Gastroesophageal sphincter (tissue), 4 donors: ENCODE measurements around the gene CLIC4. TPM values are rescaled to one million over a fixed set of nuclear protein-coding genes. Genes with fewer than 3 reads are reported as not detected.

Experiments
- ATAC-seq: fragments of 150-250 bp; one replicate; pipeline ENCODE4 v1.9.1; 2016; ENCODE audit warnings: mild to moderate bottlenecking, moderate library complexity
- H3K27ac ChIP-seq, 4 donors: fragments of 200-600 bp; sonication (generic) in 3 of 4; 1 replicate in 3 of 4; 2 replicates in 1 of 4; pipeline ENCODE4 v1.5.1; 2016 to 2019
- H3K27me3 ChIP-seq: fragments of 200-600 bp; sonication (generic); one replicate; pipeline ENCODE4 v1.5.1; 2019
- H3K36me3 ChIP-seq, 2 donors: fragments of 200-600 bp; sonication (generic); one replicate each; pipeline ENCODE4 v1.5.1; 2019; ENCODE audit warnings: control low read depth in 1 of 2
- H3K4me1 ChIP-seq, 3 donors: fragments of 200-600 bp; sonication (generic); 1 replicate in 2 of 3; 2 replicates in 1 of 3; pipeline ENCODE4 v1.5.1; 2016 to 2019; ENCODE audit warnings: control low read depth in 2 of 3
- H3K4me3 ChIP-seq, 2 donors: fragments of 200-600 bp; sonication (generic); one replicate each; pipeline ENCODE4 v1.5.1; 2019; ENCODE audit warnings: mild to moderate bottlenecking in 1 of 2, moderate library complexity in 1 of 2
- H3K9me3 ChIP-seq, 3 donors: fragments of 200-600 bp; sonication (generic); one replicate each; pipeline ENCODE4 v1.5.1; 2017 to 2019; ENCODE audit warnings: control low read depth in 2 of 3
- EP300 ChIP-seq: sonication (generic); formaldehyde crosslinking; IDR thresholded peaks from one replicate; pipeline ENCODE4 v1.6.1; 2017; ENCODE audit warnings: antibody characterized with exemption, mild to moderate bottlenecking
- POLR2A ChIP-seq, 2 donors: fragments of 450-650 bp; IDR thresholded peaks; one replicate each; pipeline ENCODE4 v1.6.1; 2017; ENCODE audit warnings: antibody characterized with exemption in 2 of 2, mild to moderate bottlenecking in 2 of 2, moderate library complexity in 1 of 2
- POLR2AphosphoS5 ChIP-seq: sonication (generic); formaldehyde crosslinking; IDR thresholded peaks from one replicate; pipeline ENCODE4 v1.6.1; 2017; ENCODE audit warnings: antibody characterized with exemption
- WGBS, 2 donors: methylation state at CpG; one replicate each; pipeline ENCODE4 v1.1.5; 2018; ENCODE audit warnings: low coverage in 1 of 2; 5-methylcytosine and 5-hydroxymethylcytosine counted together
- total RNA-seq, 4 donors: library from RNA; depleted of rRNA; stranded (reverse); fragments of >200 nt; gene quantifications; one replicate each; pipeline ENCODE4 v1.1.0, GENCODE V29; 2016
- TF ChIP-seq, protein P1 (sequence below), 4 experiments: fragments of 200-600 bp in 2 of 4; fragments of 450-650 bp in 2 of 4; sonication (generic) in 1 of 4; IDR thresholded peaks; one replicate each; pipeline ENCODE4 v1.5.1; 2017 to 2019; ENCODE audit warnings: antibody characterized with exemption in 4 of 4, mild to moderate bottlenecking in 2 of 4, moderate library complexity in 2 of 4

CLIC4 gene
- total RNA-seq, 4 donors from 2014 or later = 553 to 721 (median 692) TPM

DNA sequence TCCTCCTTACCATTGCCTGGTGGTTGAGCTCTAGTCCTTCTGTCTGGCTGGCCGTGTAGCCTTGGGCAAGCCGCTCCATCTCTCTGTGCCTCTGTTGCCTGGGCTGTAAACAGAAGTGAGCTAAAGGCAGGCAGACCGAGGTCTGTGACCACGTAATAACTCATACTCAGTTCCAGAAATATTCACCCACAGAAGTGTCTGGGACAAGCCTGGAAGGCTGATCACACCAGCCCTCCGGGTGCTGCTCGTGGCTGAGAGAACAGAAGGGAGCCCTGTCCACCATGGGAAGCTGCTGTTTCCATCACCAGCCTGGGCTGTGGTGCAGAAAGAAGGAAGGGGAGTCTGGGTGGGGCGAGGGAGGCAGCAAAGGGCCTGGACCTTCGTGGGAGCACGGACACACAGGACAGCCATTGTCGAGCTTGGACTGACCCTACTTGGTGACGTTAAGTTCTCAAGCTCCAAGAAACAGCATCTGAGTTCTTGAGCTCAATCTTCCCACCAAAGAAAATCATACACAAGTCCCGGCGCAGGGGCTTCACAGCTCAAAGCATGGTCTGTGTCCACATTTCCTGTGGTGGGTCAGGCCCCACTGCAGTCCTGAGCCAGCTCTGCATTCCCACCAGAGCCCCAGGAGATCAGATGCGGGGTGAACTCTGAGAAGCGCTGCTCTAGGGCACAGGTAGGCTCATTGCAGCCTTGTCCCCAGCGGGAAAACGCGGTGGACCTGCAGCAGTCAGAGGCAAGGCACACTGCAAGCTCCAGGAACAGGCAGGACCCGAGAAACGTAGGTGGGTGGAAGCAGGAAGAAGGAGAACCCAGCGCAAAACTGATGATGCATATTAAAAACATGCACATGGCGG is 123.0 kb downstream of the CLIC4 start:
- Histone ChIP-seq H3K4me3 (no peak overlapping the region), H3K9me3 (no peaks in the 10 kb centered on the region), H3K27me3 (peaks cover 67% of the 10 kb centered on the region), H3K27ac (no peak overlapping the region), H3K36me3 (no peaks in the 10 kb centered on the region), H3K4me1 (no peaks in the 10 kb centered on the region)
- 87% methylated on average over 9 of the region's 22 CpGs; no CpG with 5 or more reads in 1 of the 2 donors for WGBS, 2 donors
- TF ChIP-seq POLR2A (IDR thresholded peaks at IDR 0.05) (no peak), EP300 (no peak), POLR2AphosphoS5 (no peak)
- TF ChIP-seq, protein P1, sequence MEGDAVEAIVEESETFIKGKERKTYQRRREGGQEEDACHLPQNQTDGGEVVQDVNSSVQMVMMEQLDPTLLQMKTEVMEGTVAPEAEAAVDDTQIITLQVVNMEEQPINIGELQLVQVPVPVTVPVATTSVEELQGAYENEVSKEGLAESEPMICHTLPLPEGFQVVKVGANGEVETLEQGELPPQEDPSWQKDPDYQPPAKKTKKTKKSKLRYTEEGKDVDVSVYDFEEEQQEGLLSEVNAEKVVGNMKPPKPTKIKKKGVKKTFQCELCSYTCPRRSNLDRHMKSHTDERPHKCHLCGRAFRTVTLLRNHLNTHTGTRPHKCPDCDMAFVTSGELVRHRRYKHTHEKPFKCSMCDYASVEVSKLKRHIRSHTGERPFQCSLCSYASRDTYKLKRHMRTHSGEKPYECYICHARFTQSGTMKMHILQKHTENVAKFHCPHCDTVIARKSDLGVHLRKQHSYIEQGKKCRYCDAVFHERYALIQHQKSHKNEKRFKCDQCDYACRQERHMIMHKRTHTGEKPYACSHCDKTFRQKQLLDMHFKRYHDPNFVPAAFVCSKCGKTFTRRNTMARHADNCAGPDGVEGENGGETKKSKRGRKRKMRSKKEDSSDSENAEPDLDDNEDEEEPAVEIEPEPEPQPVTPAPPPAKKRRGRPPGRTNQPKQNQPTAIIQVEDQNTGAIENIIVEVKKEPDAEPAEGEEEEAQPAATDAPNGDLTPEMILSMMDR (IDR thresholded peaks at IDR 0.05) = no peak
- ATAC-seq = no peak

DNA sequence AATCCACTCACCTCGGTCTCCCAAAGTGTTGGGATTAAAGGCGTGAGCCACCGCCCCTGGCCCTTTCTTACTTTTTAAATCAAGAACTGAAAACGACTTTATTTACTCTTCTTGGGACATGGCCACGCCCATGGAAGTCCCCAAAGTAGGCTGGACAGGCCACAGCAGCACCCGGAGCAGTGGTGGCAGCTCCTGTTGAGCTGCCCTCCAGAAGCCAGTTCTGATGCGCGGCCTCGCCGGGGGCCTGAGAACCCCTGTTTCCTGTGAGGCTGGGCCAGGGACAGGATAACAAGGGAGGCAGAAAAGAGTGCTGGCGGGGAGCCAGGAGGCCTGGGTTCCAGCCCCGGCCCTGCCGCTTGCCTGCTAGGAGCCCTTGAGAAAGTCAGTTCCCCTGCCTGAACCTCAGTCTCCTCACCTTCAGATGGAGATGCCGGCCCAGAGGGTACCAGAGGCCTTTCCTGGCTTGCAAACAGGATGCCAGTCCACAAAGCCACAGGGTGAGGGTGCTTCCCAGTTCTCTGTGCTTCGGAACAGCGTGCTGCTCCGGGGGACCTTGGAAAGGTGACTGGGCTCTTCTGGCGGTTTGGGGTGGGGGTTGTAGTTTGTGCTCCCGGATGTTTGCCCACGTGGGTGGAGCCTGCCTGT is 125.4 kb downstream of the CLIC4 start:
- TF ChIP-seq POLR2A (IDR thresholded peaks at IDR 0.05) (no peak), EP300 (no peak), POLR2AphosphoS5 (no peak)
- no peaks in the 10 kb centered on the region for H3K4me1 ChIP-seq
- H3K27me3 ChIP-seq = peaks cover 59% of the 10 kb centered on the region
- H3K4me3 ChIP-seq = no peak overlapping the region
- no peaks in the 10 kb centered on the region for H3K9me3 ChIP-seq
- ATAC-seq = no peak
- no peaks in the 10 kb centered on the region for H3K36me3 ChIP-seq
- 68% methylated on average over 5 of the region's 20 CpGs; no CpG with 5 or more reads in 1 of the 2 donors for WGBS, 2 donors
- H3K27ac ChIP-seq = no peak overlapping the region

DNA sequence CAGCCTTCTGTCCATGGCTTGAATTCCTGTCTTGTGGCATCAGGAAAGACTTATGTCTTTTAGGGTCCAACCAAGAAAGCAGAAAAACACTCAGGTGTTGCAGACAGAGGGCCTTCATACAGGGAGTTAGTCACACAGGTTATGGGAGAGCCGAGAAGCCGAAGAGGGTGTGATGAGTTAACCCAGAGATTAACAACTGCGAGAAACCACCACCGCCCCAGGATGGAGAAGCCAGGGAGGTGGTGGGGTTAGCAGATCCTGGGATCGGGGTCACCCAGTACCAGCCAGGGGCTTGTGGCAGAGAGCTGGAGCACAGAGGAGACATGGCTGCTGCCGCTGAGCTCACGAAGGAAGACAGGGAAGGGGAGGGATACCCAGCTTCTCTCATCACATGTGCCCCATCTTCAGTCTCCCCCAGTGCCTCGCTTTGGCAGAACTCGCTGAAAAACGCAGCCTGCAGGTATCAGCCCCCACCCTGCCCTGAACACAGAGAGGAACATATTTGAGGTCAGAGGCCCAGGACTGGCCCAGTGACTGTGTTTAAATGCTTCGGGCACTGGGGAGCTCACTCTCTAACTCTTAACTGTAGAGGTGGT is 126.2 kb downstream of the CLIC4 start:
- no peak for TF ChIP-seq EP300
- TF ChIP-seq POLR2AphosphoS5 = no peak
- TF ChIP-seq, protein P1 (IDR thresholded peaks at IDR 0.05) = no peak
- no peak for TF ChIP-seq POLR2A (IDR thresholded peaks at IDR 0.05)
- no peak overlapping the region for H3K4me3 ChIP-seq
- H3K4me1 ChIP-seq = no peaks in the 10 kb centered on the region
- no peak for ATAC-seq
- whole genome bisulfite sequencing, 2 donors = 67 to 90% methylated on average over 4 to 7 of the region's 11 CpGs
- H3K27me3 ChIP-seq = peaks cover 56% of the 10 kb centered on the region
- no peaks in the 10 kb centered on the region for H3K36me3 ChIP-seq
- no peak overlapping the region for H3K27ac ChIP-seq
- H3K9me3 ChIP-seq = no peaks in the 10 kb centered on the region

DNA sequence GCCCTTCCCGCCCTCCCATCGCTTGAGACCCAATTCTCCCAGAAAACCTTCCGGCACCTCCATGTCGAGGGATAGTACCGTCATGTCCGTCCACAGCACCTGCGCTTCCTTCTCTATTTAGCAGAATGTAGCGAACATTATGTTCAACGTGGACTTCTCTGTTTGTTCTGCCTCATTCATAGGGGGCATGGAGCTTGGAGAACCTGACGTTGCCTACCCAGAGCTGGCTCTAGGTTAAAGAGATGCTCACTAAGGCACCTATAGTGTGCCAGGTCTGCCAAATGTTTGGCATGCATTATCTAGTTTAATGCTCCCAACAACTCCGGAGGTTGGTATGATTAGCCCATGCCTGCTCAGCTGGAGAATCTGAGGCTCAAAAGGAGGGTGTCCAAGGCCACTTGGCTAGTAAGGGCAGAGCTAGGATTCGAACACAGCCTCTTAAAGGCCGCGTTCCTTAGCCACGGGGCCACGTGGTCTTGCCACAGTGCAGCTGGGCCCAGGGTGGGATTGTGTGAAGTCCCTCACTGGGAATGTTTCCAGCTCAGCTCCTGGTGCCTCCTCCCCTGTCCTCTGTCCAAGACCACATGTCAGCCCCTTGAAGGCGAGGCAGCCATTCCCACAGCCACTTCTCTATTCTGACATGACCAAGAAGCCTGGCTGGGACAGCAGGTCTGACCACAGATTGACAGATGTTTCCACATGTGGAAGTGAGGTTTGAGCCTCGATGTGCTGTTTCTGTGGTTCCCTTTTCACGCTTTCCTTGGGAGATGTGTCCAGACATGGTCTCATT is 127.0 kb downstream of the CLIC4 start:
- WGBS, 2 donors = 86 to 100% methylated on average over 1 to 9 of the region's 19 CpGs
- ATAC-seq = no peak
- H3K27me3 ChIP-seq = peaks cover 52% of the 10 kb centered on the region
- no peaks in the 10 kb centered on the region for H3K4me1 ChIP-seq
- no peak overlapping the region for H3K27ac ChIP-seq
- no peak overlapping the region for H3K4me3 ChIP-seq
- no peaks in the 10 kb centered on the region for H3K36me3 ChIP-seq
- no peaks in the 10 kb centered on the region for H3K9me3 ChIP-seq
- TF ChIP-seq POLR2AphosphoS5 = no peak
- TF ChIP-seq, protein P1 (IDR thresholded peaks at IDR 0.05) = no peak
- TF ChIP-seq EP300 = no peak
- TF ChIP-seq POLR2A (IDR thresholded peaks at IDR 0.05) = no peak

DNA sequence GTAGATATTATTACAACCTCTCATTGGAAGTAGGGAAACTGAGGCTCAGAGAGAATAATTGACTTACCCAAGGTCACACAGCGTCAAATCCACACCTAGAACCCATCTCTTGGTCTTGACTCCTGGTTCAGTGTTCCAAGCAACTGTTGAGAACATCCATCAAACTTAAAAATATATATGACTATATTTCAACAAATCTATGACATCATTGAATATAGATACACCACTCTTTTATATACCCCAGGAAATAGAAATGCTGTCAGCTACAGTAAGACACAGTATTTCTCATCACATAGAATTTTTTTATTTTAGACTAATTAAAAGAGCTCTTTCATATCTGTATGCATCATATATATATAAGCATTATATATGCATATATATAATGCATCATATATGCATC is 127.9 kb downstream of the CLIC4 start:
- no peak for ATAC-seq
- WGBS, 2 donors = 79 to 83% methylated on average over 1 of the region's 1 CpG
- Histone ChIP-seq H3K4me3 (no peak overlapping the region), H3K9me3 (no peaks in the 10 kb centered on the region), H3K36me3 (no peaks in the 10 kb centered on the region), H3K27me3 (peaks cover 50% of the 10 kb centered on the region), H3K27ac (no peak overlapping the region), H3K4me1 (no peaks in the 10 kb centered on the region)
- TF ChIP-seq POLR2A (IDR thresholded peaks at IDR 0.05) (no peak), EP300 (no peak), POLR2AphosphoS5 (no peak)
- TF ChIP-seq, protein P1 (IDR thresholded peaks at IDR 0.05) = no peak
